NCI-H128 (cell line): ENCODE measurements around the gene DEFB123.

Source experiments
- DNase-seq: peaks from one replicate; lab custom pipeline; 2025; ENCODE audit not compliant: unreplicated experiment; lab: John Stamatoyannopoulos, UW

Gene DEFB123

GRCh38 chr20:31473331-31474096, 33.1 kb downstream of the DEFB123 start:
- no peak for DNase-seq

DNA sequence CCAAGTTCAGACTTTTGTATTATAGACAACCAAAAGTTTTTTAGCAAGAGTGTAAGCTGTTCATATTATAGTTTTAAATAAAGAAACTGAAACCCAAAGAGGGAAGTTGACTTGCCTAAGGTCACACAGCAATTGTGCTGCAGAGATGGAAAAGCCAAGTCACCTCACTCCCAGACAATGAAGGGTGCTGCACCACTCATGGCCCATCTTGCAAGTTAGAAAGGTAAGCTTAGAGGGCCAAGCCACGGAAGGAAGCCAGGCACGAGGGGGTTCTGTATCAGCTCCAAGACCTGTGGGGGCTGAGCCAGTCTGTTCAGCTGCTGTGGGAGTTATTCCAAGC, 33.6 kb downstream of the DEFB123 start:
- DNase-seq = no peak

- DNase-seq = no peak
Measured at GRCh38 chr20:31474758-31475427, 34.5 kb downstream of the DEFB123 start, which contains the start of the genes DEFB124 and REM1. Gene DEFB124, minus strand, starts transcription at chr20:31475127. Its CDS starts 2,114 bp downstream, at chr20:31473013. Gene REM1, plus strand, starts transcription at chr20:31475288. Its CDS starts 1,158 bp downstream, at chr20:31476446.

GRCh38 chr20:31475472-31476293, 35.3 kb downstream of the DEFB123 start:
- no peak for DNase-seq

- DNase-seq = no peak
Measured at GRCh38 chr20:31476294-31476585, 35.8 kb downstream of the DEFB123 start.

- no peak for DNase-seq
Measured at GRCh38 chr20:31476643-31477215, 36.3 kb downstream of the DEFB123 start.

DNA sequence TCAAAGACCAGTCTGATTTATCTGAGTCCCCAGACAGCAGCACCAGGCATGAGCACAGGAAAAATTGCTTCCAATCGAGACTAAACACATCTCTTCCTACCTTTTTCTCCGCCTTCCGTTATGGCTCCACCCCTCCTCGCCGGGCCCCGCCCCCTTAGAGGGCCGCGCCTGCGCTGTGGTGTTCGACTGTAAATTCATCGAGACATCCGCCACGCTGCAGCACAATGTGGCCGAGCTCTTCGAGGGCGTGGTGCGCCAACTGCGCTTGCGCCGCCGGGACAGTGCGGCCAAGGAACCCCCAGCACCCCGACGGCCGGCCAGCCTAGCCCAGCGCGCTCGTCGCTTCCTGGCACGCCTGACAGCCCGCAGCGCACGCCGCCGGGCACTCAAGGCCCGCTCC, 43.6 kb downstream of the DEFB123 start:
- no peak for DNase-seq

GRCh38 chr20:31485450-31486339, 45.3 kb downstream of the DEFB123 start:
- DNase-seq = no peak

GRCh38 chr20:31488115-31488514, 47.7 kb downstream of the DEFB123 start:
- no peak for DNase-seq

- DNase-seq = no peak
Measured at GRCh38 chr20:31489152-31489551, 48.7 kb downstream of the DEFB123 start.

DNA sequence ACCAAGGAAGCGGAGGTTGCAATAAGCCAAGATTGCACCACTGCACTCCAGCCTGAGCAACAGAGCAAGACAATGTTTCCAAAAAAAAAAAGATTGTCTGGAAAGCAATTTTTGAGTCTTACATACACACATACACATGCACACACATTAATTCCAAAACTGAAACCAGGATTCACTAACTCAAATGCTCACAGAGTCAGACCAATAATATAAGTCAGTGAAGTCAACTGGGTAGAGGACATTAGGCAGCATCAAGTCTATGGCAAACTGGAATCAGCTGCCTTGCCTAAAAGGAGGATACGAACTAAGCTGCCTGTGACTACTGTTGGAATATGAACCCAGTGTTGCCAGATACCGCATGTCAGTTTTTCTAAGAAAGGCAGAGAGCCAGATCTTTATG, 50.3 kb downstream of the DEFB123 start:
- DNase-seq = no peak

- no peak for DNase-seq
Measured at GRCh38 chr20:31494131-31494530, 53.7 kb downstream of the DEFB123 start.

GRCh38 chr20:31496761-31497295, 56.4 kb downstream of the DEFB123 start:
- no peak for DNase-seq

DNA sequence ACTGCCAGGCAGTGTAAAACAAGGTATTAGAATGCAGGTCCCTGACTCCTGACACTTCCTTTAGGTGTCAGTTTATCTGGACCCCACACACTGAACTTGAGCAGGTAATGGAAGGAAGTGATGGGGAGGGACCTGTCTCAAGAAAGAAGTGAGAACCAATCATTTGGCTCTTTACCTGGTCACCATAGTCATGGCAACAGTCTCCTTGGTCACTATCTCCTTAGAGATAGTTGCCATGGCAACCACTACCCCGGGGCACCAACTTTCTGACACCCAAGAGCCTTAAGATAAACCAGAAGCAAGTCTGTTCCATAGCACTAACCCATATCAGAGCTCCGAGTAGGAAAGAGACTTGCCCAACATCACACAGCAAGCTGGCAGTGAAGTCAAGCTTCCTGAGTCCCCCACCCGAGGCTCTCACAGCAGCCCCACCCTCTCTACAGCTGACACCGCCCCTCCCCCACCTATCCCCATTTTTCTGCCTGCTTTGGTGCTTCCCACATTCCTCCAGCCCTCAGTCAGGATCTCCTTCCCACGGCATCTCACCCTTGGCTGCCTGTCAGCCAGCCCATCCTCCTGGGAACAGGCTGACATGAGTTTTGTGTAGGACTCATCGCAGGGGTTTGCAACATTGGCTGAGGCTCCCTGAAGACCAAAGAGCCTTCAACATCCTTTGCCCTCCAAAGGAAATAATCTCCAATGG, 57.6 kb downstream of the DEFB123 start:
- no peak for DNase-seq
